Daoy (cell line): ENCODE data around the gene ZBTB21. TPM values are rescaled to one million over a fixed set of nuclear protein-coding genes. Genes with fewer than 3 reads are reported as not detected.

Source experiments
- DNase-seq: peaks from one replicate; pipeline ENCODE4 v3.0.0-alpha.2; 2015; ENCODE audit warnings: low read depth
- total RNA-seq: library from RNA; depleted of rRNA; stranded (reverse); fragments of >200 nt; shearing (Covaris generic); gene quantifications from 2 replicates; pipeline ENCODE4 v1.2.3, GENCODE V29; 2014

The ZBTB21 gene
- total RNA-seq, 1 experiment from 2014 or later = 16.9 TPM

- no peak for DNase-seq
These were observed 17.6 kb downstream of the ZBTB21 start for GRCh38 chr21:41992576-41992975.

DNA sequence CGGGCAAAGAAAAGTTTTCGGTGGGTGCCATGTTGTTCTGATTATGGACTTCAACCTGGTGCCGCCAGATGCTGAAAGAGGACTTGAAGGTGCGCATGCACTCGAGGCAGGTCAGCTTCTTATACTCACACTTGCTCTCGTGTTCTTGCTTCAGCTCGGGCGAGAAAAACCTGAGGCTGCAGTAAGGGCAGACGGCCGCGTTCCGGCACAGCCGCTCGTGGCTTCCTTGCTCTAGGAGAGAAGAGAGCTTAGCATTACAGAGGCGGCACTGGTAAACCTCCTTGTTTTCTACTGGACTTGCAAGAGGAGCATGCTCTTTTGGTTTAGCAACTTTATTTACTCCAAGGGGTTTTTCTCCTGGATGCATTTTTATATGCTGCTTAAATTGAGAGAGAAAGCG, 18.5 kb downstream of the ZBTB21 start:
- no peak for DNase-seq

DNA sequence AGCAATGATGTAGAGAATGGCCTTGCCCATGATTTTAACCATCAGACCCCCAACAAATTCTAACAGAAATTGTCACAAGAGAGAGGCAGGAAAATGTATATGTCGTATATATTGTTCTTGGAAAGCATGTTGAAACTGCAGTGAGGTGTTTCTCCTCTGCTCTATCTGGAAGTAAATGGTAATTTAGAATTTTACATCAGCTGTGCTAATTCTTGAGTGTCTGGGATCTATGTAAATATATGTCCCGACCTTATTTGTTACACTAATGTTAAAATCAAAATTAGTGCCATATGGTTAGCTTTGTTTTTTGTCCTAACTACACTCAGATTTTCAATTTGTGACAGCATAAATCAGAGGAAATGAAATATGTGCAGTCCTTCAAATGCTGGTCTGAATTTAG, 20.5 kb downstream of the ZBTB21 start:
- no peak for DNase-seq

DNA sequence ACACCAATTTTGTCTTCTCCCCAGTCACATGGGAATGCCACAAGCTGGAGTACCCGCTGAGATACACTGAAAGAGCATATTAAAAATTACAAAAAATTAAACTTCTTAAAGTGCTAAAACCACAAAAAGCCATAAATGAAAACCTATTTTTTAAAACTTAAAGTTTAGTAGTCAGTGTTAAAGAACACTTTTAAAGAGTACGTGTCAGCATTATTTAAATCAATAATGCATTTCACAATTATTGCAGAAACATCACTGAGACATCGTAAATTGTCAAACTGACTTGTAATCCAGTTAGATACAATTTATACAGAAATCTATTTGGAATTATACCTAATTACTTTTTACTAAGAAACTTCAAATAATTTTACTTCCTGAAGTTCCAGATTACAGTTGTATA, 22.9 kb downstream of the ZBTB21 start:
- no peak for DNase-seq

DNA sequence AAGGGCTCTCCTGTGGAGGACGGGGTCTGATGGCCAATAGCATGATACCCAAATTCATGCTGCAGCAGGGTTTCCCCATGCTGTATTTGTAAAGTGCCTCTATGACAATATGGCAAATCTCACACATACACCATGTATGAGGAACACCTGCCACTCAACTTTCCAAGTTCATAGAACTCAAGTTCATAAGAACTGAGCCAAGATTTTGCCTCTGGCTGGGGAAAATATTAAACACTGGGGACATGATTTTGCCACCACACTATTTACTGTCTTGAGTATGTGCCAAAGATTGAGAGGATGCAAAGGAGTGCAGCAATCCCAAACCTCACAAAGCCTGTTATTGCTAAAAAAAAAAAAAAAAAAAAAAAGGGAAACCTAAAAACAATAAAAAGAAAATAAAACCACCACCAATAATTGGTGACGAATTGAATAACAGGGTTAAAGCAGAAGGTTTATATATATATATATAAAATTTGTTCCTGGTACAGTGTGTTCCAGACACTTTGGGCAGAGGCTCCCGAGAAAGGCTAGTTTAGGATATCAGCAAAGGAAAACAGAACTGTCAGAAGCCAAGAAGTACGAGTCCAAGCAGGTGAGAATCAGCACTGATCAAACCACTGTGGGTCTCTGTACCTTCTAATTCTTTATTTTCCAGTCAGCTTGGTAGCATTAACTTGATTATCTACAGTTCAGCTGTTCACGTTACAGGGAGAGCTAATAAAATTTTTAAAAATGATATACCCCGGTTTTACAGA, 24.3 kb downstream of the ZBTB21 start:
- no peak for DNase-seq

- no peak for DNase-seq
These were observed 26.9 kb downstream of the ZBTB21 start for GRCh38 chr21:41983229-41983628.

GRCh38 chr21:41980561-41980960, 29.6 kb downstream of the ZBTB21 start:
- DNase-seq = no peak

DNA sequence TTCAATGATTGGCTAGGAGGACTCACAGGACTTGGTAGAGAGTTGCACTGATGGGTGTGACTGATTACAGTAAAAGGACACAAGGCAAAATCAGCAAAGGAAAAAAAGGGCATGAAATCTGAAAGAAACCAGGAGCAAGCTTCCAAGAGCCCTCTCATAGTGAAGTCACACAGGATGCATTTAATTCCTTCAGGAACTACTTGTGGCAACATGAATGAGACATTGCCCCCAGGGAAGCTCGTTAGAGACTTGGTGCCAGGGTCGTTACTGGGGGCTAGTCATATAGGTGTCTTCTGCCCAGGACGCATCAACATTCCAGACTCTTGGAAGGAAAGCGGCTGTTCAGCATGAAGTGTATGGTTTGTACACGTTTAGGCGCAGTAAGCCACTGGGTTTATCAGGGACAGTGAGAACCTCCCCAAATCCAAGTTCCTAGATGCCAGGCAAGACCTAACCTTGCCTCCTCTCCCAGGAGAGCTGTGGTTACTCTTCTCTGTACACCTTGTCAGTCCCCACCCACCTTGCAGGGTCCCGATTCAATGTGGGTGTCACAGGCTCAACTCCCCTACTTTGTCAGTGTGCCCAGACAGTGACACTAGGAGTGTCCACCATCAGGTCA, 30.3 kb downstream of the ZBTB21 start:
- DNase-seq = no peak

GRCh38 chr21:41979335-41979734, 30.8 kb downstream of the ZBTB21 start:
- DNase-seq = no peak

GRCh38 chr21:41977034-41977950, 32.9 kb downstream of the ZBTB21 start:
- no peak for DNase-seq

DNA sequence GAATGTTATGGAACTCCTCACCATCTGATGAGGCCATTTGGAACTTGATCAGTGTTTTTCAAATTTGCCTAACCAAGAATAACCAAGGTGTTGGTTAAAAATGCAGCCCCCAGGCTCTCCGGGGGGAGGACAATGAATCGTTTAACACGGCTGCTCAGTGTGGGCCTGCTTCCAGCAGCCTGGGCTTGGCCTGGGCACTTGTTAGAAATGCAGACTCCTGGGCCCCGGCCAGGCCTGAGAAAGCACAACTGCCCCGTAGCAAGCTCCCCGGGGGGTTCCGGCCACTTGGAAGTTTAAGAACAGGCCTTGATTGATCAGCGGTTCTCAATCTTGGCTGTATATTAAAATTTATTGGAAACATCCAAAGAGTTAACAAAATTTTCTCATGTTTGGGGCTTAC, 33.5 kb downstream of the ZBTB21 start:
- DNase-seq = no peak

DNA sequence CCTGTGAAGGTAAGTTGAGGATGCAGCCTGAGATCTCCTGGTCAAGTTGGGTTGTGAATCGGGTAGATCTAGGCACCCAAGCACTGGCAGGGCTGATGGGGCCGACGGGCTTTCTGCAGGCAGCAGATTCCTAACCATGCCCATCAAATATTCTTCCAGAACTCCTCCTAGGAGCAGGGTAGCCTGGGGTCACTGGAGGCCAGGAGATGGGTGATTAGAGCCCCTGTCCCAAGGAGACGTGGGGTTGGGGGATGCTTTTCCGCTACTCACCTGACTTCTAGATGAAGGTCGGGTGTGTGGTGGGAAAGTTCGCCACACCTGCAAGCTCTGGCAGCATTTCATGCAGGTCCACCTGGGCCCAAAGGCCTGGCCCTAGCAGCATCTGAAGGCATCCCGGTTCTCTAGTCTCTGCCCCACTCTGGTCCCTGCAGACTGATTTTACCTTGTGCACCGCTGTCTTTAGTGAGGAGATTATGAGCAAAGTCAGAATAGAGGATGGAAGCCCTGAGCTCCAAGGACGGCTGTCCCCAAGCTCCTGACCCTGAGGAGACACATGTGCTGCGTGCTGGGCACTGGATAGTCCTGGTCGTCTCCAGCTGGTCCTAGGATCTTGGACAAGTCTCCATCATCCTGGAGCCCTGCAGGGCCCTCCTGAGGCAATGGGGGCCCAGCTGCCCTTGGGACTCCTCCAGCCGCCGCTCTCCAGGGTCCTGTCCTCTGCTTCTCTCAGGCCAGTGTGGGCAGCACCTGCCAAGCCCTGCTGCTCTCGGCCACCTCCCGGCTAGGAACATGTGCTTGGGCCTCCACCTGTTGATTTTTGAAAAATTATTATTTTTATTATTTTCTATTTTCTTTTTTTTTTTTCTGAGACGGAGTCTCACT, 34.5 kb downstream of the ZBTB21 start:
- no peak for DNase-seq

- DNase-seq = no peak
These were observed 35.5 kb downstream of the ZBTB21 start for GRCh38 chr21:41974752-41975053.

GRCh38 chr21:41973861-41974751, 36.1 kb downstream of the ZBTB21 start:
- DNase-seq = no peak

GRCh38 chr21:41973427-41973831, 36.7 kb downstream of the ZBTB21 start:
- no peak for DNase-seq

DNA sequence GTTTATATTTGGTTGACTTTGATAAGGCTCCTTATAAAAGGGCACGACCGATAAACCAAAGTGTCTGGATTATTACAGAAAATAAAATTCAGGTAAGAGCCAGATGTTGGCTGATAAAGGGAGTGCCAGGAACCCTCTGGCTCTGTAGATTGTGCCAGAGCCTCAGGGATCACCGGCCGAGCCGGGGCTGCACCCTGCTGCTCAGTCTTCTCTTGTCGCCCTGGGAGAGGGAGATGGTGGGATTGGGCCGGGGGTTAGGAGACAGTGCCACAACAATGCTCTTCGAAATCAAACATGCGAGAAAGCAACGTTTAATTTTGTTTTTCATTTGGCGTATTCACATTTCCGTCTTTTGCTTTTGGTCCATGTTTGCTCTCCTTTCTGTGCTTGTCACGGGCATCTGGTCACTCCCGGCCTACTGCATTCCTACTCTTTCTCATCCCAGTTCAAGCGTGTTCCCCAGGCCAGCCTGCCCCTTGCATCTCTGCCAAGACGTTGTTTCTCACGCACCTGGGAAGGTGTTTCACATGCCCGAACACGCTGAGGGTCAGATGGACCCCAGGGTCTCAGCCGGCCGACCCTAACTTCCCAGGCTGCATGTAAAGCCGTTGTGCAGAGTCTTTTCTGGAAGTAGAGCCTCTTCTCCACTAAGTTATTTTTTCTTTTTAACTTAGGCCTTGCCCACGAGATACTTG, 37.5 kb downstream of the ZBTB21 start:
- DNase-seq = no peak

DNA sequence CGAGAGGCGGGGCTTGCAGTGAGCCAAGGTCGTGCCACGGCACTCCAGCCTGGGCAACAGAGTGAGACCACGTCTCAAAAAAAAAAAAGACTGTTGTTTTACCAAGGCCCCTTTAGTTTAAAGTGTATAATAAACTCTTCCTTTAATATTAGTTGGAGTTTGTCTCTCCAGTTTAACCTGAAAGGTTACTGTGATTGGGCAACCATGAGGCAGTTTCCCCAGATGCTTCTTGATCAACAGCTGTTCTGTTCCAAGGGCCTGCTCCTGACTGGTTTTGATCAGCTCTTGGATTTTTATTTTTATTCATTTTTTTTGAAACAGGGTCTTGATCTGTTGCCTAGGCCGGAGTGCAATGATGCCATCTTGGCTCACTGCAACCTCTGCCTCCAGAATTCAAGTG, 38.3 kb downstream of the ZBTB21 start:
- no peak for DNase-seq

DNA sequence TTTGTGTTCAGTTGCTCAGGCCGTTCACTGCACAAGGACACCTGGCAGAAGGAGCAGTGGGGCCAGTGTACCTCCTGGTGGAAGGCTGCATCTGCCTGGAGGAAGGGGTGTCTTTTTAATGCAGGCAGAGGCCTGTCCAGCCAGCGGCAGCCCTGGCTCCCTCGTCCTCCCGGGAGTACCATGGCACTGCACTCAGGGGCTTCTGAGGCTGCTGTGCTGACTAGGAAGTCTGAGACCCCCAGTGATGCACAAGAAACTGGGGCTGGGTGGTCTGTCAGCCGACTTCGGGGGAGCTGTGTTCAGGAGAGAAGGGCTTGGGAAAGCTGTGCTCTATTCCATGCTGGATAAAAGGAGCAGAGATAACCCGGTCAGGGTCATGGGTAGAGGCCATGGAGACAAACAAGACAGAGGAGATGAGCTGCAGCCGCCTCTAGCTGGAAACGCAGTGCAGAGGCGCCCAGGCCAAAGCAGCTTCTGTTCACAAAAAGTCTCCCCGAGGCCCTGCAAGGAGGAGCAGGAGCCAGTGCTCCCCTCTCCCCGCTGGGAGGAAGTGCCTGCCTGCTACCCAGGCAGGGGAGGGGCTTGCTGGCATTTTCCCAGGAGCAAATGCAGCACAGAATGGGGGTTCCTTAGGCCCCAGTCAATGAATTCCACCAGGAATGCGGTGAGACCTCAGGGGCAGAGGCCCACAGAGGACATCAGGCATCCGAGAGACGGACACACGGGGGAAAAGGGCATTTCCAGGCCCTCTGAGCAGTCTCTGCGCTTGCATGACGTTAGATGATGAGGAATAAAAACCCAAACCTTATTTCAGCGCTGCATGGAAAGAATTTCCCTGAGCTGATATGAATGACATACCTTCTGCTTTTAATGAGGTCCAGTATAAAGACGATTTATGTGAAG, 39.2 kb downstream of the ZBTB21 start:
- no peak for DNase-seq

- DNase-seq = no peak
These were observed 40.1 kb downstream of the ZBTB21 start for GRCh38 chr21:41970106-41970391.
